Measurements from ENCODE around the gene REC8. TPM values are rescaled to one million over a fixed set of nuclear protein-coding genes. Genes with fewer than 3 reads are reported as not detected.

Gene REC8
- total and polyA plus RNA-seq, 10 of the 15 experiments (the other 5 are each of a cell fraction or from before 2014, with no cell fraction given), result 4.2 to 76.9 (median 29.1) TPM

DNA sequence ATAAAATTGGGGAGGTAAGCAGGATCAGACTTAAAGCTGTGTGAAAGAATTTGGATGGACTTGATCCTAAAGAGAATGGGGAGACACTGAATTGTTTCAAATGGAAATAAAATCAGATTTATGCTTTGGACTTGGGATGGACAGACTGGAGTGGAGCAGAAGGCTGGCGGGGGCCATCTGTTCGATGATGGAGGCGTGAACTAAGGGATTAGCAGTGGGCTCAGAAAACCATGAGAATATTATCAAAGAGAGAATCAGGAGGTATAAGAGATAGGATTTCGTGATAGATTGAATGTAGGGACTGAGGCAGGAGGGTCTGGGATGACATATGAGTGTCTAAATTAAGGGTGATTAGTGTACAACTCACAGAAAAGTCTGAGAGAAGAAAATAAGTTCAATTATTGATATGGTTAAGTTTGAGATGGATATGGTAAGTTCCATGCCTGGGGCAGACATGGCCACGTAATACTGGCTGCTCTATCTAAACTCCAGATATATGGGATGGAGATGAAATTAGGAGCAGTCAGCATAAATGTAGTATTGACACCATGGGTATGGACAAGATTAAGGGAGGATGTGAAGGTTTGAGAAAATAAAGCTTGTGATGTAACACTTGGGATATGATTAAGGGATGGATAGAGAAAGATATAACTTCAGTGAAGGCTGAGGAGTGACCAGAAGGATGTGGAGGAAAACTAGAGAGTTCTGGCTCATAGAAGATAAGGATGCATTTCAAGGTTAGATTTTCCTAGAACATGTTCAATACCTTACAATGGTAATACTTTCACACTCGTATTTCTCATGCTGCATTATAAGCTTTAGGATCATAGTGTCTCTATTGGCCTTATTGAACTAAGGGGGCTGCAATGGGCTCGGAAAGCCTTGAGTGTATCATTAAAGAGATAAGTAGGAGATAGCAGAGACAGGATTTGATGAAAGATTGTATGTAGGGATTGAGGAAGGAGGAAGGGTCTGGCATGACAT, 32.6 kb downstream of the REC8 start:
- Histone ChIP-seq H3K4me1 (ENCODE audit: control insufficient read depth, insufficient read depth, low read length) (no peaks in the 10 kb centered on the region; the same call in none of the 2 replicates), H3K79me2 (ENCODE audit: control insufficient read depth, insufficient read depth, low read length) (no peaks in the 10 kb centered on the region), H4K20me1 (ENCODE audit: control insufficient read depth, insufficient read depth) (0 out of 2 replicates have a peak, but pooled peaks cover 3% of the 10 kb centered on the region), H3K27me3 (replicated peaks in 1 of 2; ENCODE audit: control insufficient read depth in 2 of 2, insufficient read depth in 2 of 2, low read length in 1 of 2) (no peaks in the 10 kb centered on the region), H3K36me3 (ENCODE audit: control insufficient read depth in 2 of 2, insufficient read depth in 2 of 2, low read length in 1 of 2) (peaks cover 1 to 24% of the 10 kb centered on the region in 2 experiments; a peak in 3 of 4 replicates), H3K4me3 (no peak overlapping the region), H3K9ac (ENCODE audit: control insufficient read depth, insufficient read depth, low read length) (no peak overlapping the region), H2AFZ (ENCODE audit: control insufficient read depth, low read depth, low read length) (no peak overlapping the region), H3K27ac (ENCODE audit: control insufficient read depth, insufficient read depth) (no peak overlapping the region), H3K9me3 (replicated peaks; ENCODE audit: control insufficient read depth, insufficient read depth, low read length) (peaks cover 5% of the 10 kb centered on the region), H3K4me2 (ENCODE audit: control insufficient read depth, insufficient read depth) (no peak overlapping the region)
- in situ Hi-C loops (cut with MboI) (no loop called here), intact Hi-C loops (cut with micrococcal nuclease; ENCODE audit: unreplicated experiment) (no loop called here)
- DNase-seq (ENCODE audit: low read depth, low spot score) (no peak), ATAC-seq (no peak), FAIRE-seq (no peak)
- POLR2A ChIA-PET, result interaction anchor here (0.7 to 1.1 kb wide), 3 partner anchors 9 to 96 kb away, joined by 3 read pairs; partner anchors contain the start of gene TM9SF1
- SMC1A ChIA-PET (ENCODE audit: uncharacterized antibody, unreplicated experiment), result no interaction called here
- BruUV-seq (replicated peaks), result no TSS peak
- CTCF ChIA-PET, result interaction anchor here (1.2 kb wide), 1 partner anchor 11 kb away, joined by 3 read pairs; the partner anchor contains the start of gene MDP1
- 79% methylated on average over 7 of the region's 7 CpGs for WGBS (ENCODE audit: insufficient coverage, insufficient replicate concordance, low lambda C conversion rate, missing lambda C conversion rate)
- RAD21 ChIA-PET (ENCODE audit: unreplicated experiment), result no interaction called here
- TF ChIP-seq CBFB (IDR thresholded peaks at IDR 0.05; ENCODE audit: low read depth) (no peak), ZNF384 (IDR thresholded peaks at IDR 0.05; ENCODE audit: borderline replicate concordance, low read depth, low read length) (no peak), KDM1A (IDR thresholded peaks at IDR 0.05; ENCODE audit: borderline replicate concordance) (no peak), MAX (IDR thresholded peaks at IDR 0.05; ENCODE audit: low read depth, low read length) (no peak), YBX1 (IDR thresholded peaks at IDR 0.05) (no peak), WRNIP1 (IDR thresholded peaks at IDR 0.05; ENCODE audit: borderline replicate concordance, low read depth, low read length) (no peak), CHD4 (IDR thresholded peaks at IDR 0.05) (no peak), ZNF207 (IDR thresholded peaks at IDR 0.05; ENCODE audit: borderline replicate concordance) (no peak), RAD51 (IDR thresholded peaks at IDR 0.05) (no peak), RELA (IDR thresholded peaks at IDR 0.05; ENCODE audit: borderline replicate concordance, partially characterized antibody) (no peak), PRDM15 (CRISPR knock-in tag; IDR thresholded peaks at IDR 0.05) (no peak)
- TF ChIP-seq, protein P1, sequence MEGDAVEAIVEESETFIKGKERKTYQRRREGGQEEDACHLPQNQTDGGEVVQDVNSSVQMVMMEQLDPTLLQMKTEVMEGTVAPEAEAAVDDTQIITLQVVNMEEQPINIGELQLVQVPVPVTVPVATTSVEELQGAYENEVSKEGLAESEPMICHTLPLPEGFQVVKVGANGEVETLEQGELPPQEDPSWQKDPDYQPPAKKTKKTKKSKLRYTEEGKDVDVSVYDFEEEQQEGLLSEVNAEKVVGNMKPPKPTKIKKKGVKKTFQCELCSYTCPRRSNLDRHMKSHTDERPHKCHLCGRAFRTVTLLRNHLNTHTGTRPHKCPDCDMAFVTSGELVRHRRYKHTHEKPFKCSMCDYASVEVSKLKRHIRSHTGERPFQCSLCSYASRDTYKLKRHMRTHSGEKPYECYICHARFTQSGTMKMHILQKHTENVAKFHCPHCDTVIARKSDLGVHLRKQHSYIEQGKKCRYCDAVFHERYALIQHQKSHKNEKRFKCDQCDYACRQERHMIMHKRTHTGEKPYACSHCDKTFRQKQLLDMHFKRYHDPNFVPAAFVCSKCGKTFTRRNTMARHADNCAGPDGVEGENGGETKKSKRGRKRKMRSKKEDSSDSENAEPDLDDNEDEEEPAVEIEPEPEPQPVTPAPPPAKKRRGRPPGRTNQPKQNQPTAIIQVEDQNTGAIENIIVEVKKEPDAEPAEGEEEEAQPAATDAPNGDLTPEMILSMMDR (IDR thresholded peaks at IDR 0.05 in 2 of 3, conservative IDR thresholded peaks at IDR 0.05 in 1 of 3; ENCODE audit: control insufficient read depth in 2 of 3, extremely low read depth in 1 of 3, insufficient read depth in 1 of 3, low read depth in 3 of 3, low read length in 3 of 3), result no peak
- TF ChIP-seq, protein P2, sequence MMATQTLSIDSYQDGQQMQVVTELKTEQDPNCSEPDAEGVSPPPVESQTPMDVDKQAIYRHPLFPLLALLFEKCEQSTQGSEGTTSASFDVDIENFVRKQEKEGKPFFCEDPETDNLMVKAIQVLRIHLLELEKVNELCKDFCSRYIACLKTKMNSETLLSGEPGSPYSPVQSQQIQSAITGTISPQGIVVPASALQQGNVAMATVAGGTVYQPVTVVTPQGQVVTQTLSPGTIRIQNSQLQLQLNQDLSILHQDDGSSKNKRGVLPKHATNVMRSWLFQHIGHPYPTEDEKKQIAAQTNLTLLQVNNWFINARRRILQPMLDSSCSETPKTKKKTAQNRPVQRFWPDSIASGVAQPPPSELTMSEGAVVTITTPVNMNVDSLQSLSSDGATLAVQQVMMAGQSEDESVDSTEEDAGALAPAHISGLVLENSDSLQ (IDR thresholded peaks at IDR 0.05), result no peak
